PC-9 (cell line): ENCODE results near the gene EFNA4. TPM values are rescaled to one million over a fixed set of nuclear protein-coding genes. Genes with fewer than 3 reads are reported as not detected.
A peak's percentile ranks its signal among the peaks of the same experiment; 100 is the strongest.

ENCODE experiments used
- BruUV-seq: library from RNA; stranded (reverse); fragments of 400-500 nt; replicated peaks from 2 replicates; lab custom pipeline; 2021; lab: Mats Ljungman, UMichigan
- CTCF ChIA-PET: fragments of 300-600 bp; sonication (Branson Sonifier 250); formaldehyde crosslinking; loops from one replicate; lab custom pipeline; 2022; ENCODE audit warnings: antibody characterized with exemption; lab: Charles Lee
- POLR2A ChIA-PET: fragments of 300-600 bp; sonication (Branson Sonifier 250); formaldehyde crosslinking; loops from one replicate; lab custom pipeline; 2022; ENCODE audit warnings: antibody characterized with exemption; ENCODE audit not compliant: unreplicated experiment; lab: Charles Lee
- DNase-seq, 2 experiments: peaks; one replicate each; pipeline versions ENCODE4 v3.0.0 to v3.0.0-alpha.2; 2015 to 2022; ENCODE audit warnings: mixed read lengths in 1 of 2
- H2AFZ ChIP-seq: fragments of 200-600 bp; sonication (generic); 2 replicates; pipeline ENCODE4 v1.8.1; 2017; ENCODE audit warnings: antibody characterized with exemption
- H3F3A ChIP-seq: fragments of 200-600 bp; sonication (generic); 2 replicates; pipeline ENCODE4 v1.8.1; 2017; ENCODE audit warnings: antibody characterized with exemption, mild to moderate bottlenecking, low read depth; ENCODE audit not compliant: insufficient read depth
- H3K27ac ChIP-seq: fragments of 200-600 bp; sonication (generic); 2 replicates; pipeline ENCODE4 v1.6.1; 2016; ENCODE audit warnings: mixed run types
- H3K27me3 ChIP-seq: fragments of 200-600 bp; sonication (generic); 2 replicates; pipeline ENCODE4 v1.6.1; 2016; ENCODE audit warnings: low read depth, mixed run types; ENCODE audit not compliant: insufficient read depth
- H3K36me3 ChIP-seq: fragments of 200-600 bp; sonication (generic); 2 replicates; pipeline ENCODE4 v1.6.1; 2016; ENCODE audit warnings: low read depth, mixed run types
- H3K4me1 ChIP-seq: fragments of 200-600 bp; sonication (generic); replicated peaks from 2 replicates; pipeline ENCODE4 v1.6.1; 2016; ENCODE audit warnings: mixed run types; ENCODE audit not compliant: insufficient read depth
- H3K4me2 ChIP-seq: fragments of 200-600 bp; sonication (generic); 2 replicates; pipeline ENCODE4 v1.6.1; 2017; ENCODE audit warnings: mixed run types
- H3K4me3 ChIP-seq: fragments of 200-600 bp; sonication (generic); 2 replicates; pipeline ENCODE4 v1.6.1; 2016; ENCODE audit warnings: mixed run types
- H3K79me2 ChIP-seq: fragments of 200-600 bp; sonication (generic); 2 replicates; pipeline ENCODE4 v1.6.1; 2017; ENCODE audit warnings: low read depth, mixed run types
- H3K9me2 ChIP-seq: fragments of 200-600 bp; sonication (generic); 2 replicates; pipeline ENCODE4 v1.8.1; 2017; ENCODE audit warnings: mild to moderate bottlenecking; ENCODE audit not compliant: insufficient read depth
- H3K9me3 ChIP-seq: fragments of 200-600 bp; sonication (generic); 2 replicates; pipeline ENCODE4 v1.8.1; 2016; ENCODE audit warnings: low read depth; ENCODE audit not compliant: insufficient read depth
- H4K20me1 ChIP-seq: fragments of 200-600 bp; sonication (generic); 2 replicates; pipeline ENCODE4 v1.8.1; 2017; ENCODE audit not compliant: insufficient read depth
- EZH2 ChIP-seq: fragments of 200-600 bp; sonication (generic); IDR thresholded peaks from 2 replicates; pipeline ENCODE4 v1.8.0; 2017; ENCODE audit warnings: antibody characterized with exemption, low read depth
- intact Hi-C: fragments of 100-400 bp; cut with micrococcal nuclease; formaldehyde crosslinking; loops from one replicate; pipeline ENCODE4 v1.10.0; 2022; ENCODE audit not compliant: unreplicated experiment
- total RNA-seq: library from RNA; stranded (reverse); gene quantifications from 2 replicates; pipeline ENCODE4 v1.2.3, GENCODE V29; 2021
- TF ChIP-seq, protein P1 (sequence below): fragments of 200-600 bp; sonication (generic); conservative IDR thresholded peaks from 2 replicates; pipeline ENCODE4 v1.6.1; 2017; ENCODE audit warnings: mixed run types, antibody characterized with exemption, mild to moderate bottlenecking, moderate library complexity

Gene EFNA4
- total RNA-seq, 1 experiment from 2014 or later, result 14.0 TPM

DNA sequence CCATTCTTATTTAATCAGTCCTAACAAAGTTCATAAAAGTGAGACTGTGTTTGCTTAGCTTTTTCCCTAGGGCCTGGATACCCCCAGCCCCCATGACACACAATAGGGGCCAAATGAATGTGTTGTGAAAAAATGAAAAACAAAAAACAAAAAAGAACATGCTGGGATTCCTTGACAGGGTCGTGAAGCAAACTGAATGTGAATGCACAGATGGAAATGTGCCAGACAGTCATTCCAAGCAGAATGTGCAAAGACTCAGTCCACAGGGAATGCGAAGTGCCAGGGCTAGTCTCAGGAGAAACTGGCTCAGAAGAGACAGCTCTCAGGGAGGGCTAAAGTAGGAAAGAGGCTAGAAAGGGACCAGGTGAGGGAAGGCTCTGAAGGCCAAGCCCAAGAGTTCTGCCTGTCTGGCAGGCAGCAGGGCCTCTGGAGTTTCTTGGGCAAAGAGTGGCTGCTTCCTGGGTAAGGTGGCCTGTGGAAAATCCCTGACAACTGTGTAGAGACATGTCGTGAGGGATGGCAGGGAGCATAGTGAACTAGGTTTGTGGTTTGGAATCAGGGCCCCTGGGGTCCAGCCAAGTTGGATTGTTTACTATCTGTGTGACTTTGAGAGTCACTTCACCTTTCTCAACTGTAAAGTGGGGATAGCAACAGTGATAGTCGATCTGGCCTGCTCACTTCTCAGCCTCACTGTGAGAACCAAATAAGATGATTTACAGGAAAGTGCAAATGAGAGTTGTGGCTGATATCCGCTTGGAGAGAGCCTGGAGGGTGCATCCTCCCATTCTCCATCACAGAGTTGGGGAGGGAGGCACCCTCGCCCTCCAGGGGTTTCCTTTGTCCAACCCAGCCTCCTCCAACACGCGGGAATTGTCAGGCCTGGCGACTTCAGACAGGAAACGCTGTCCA lies 13.6 kb upstream of the EFNA4 start:
- peak overlapping the region; percentile 67 for H3K27ac ChIP-seq
- no peaks in the 10 kb centered on the region for H3K36me3 ChIP-seq
- BruUV-seq, result TSS peak; percentile 70
- H3K9me3 ChIP-seq, result no peaks in the 10 kb centered on the region
- peaks cover 27% of the 10 kb centered on the region for H3F3A ChIP-seq
- H3K4me3 ChIP-seq, result peak overlapping the region; percentile 73
- H3K4me1 ChIP-seq, result peaks cover 40% of the 10 kb centered on the region
- H3K79me2 ChIP-seq, result peaks cover 24% of the 10 kb centered on the region
- H3K9me2 ChIP-seq, result no peaks in the 10 kb centered on the region
- no peaks in the 10 kb centered on the region for H3K27me3 ChIP-seq
- ChIA-PET CTCF (interaction anchor here (0.5 kb wide), 1 partner anchor 598 kb away, joined by 7 read pairs; no protein-coding TSS in a partner anchor), POLR2A (no interaction called here)
- intact Hi-C loops, result loop anchor here (2.0 kb wide), 1 partner anchor 89 kb away; the partner anchor contains the start of gene PYGO2
- H4K20me1 ChIP-seq, result no peaks in the 10 kb centered on the region
- TF ChIP-seq EZH2, result no peak
- TF ChIP-seq, protein P1, sequence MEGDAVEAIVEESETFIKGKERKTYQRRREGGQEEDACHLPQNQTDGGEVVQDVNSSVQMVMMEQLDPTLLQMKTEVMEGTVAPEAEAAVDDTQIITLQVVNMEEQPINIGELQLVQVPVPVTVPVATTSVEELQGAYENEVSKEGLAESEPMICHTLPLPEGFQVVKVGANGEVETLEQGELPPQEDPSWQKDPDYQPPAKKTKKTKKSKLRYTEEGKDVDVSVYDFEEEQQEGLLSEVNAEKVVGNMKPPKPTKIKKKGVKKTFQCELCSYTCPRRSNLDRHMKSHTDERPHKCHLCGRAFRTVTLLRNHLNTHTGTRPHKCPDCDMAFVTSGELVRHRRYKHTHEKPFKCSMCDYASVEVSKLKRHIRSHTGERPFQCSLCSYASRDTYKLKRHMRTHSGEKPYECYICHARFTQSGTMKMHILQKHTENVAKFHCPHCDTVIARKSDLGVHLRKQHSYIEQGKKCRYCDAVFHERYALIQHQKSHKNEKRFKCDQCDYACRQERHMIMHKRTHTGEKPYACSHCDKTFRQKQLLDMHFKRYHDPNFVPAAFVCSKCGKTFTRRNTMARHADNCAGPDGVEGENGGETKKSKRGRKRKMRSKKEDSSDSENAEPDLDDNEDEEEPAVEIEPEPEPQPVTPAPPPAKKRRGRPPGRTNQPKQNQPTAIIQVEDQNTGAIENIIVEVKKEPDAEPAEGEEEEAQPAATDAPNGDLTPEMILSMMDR, result no peak
- H2AFZ ChIP-seq, result peak overlapping the region; percentile 92
- H3K4me2 ChIP-seq, result peak overlapping the region; percentile 99
- DNase-seq, result no peak

DNA sequence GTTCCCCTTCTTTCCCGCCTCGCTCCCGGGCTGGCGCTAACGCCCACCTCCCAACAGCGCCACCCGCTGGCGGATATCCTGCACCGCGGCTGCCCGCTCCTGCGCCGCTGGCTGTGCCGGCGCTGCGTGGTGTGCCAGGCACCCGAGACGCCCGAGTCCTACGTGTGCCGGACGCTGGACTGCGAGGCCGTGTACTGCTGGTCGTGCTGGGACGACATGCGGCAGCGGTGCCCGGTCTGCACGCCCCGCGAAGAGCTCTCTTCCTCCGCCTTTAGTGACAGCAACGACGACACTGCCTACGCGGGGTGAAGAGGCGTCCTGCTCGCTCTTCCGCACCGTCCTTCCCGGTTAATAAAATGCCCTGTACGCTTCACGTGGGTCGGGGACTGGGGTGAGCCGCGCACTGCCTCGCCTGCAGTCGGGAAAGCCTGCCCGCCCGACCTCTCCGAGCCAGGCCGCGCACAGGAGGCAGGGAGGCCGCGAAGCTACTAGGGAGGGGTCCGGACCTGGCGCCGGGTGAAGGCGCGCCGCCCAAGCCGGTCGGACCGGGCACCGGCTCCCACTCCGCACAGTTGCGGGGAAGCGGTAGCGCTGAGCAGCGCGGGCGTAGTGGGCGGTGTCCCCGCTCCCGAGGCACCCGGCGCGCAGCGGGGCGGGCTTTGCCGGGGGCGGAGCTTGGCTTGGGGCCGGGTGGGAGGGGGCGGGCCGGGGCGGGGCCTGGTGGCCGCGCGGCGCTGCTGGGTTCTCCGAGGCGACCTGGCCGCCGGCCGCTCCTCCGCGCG lies 12.8 kb upstream of the EFNA4 start, which contains the start of gene ADAM15:
ADAM15 (plus strand) TSS at position 757 of the 782 bp plus-strand sequence. CDS start 71 bp downstream, outside the sequence.
- peaks cover 27% of the 10 kb centered on the region for H3F3A ChIP-seq
- H3K4me1 ChIP-seq, result peaks cover 34% of the 10 kb centered on the region
- ChIA-PET CTCF (interaction anchor here (0.5 to 1.4 kb wide), 14 partner anchors 10 to 598 kb away, joined by 3 to 11 read pairs (median 4); partner anchors contain the start of genes PBXIP1, SHC1 and ZBTB7B), POLR2A (interaction anchor here (0.5 to 1.0 kb wide), 4 partner anchors 15 to 1741 kb away, joined by 3 to 10 read pairs (median 4); partner anchors contain the start of gene SHC1)
- H2AFZ ChIP-seq, result peak within 1 kb of the TSS; percentile 92
- H4K20me1 ChIP-seq, result no peaks in the 10 kb centered on the region
- no peak for TF ChIP-seq EZH2
- TF ChIP-seq, protein P1, result peak; percentile 89
- peaks cover 24% of the 10 kb centered on the region for H3K79me2 ChIP-seq
- H3K27ac ChIP-seq, result peak within 1 kb of the TSS; percentile 67
- peak within 1 kb of the TSS; percentile 99 for H3K4me2 ChIP-seq
- peak; percentile 64 to 88 for DNase-seq
- intact Hi-C loops, result loop anchor here (2.0 kb wide), 1 partner anchor 90 kb away; the partner anchor contains the start of gene PYGO2
- H3K9me2 ChIP-seq, result no peaks in the 10 kb centered on the region
- no TSS peak for BruUV-seq
- peak within 1 kb of the TSS; percentile 73 for H3K4me3 ChIP-seq
- H3K36me3 ChIP-seq, result no peaks in the 10 kb centered on the region
- no peaks in the 10 kb centered on the region for H3K27me3 ChIP-seq
- no peaks in the 10 kb centered on the region for H3K9me3 ChIP-seq
